Peyer's patch (tissue), 4 donors: ENCODE results near the gene SGSH. TPM values are rescaled to one million over a fixed set of nuclear protein-coding genes. Genes with fewer than 3 reads are reported as not detected.

Experiments
- DNase-seq, 3 donors: peaks; one replicate each; pipeline ENCODE4 v3.0.0-alpha.2; 2017 to 2019
- H3K27ac ChIP-seq, 4 donors: fragments of 200-600 bp; sonication (generic); one replicate each; pipeline ENCODE4 v1.5.1; 2016 to 2019
- H3K27me3 ChIP-seq, 2 donors: fragments of 200-600 bp; sonication (generic); one replicate each; pipeline ENCODE4 v1.5.1; 2019
- H3K36me3 ChIP-seq, 3 donors: fragments of 200-600 bp; sonication (generic); one replicate each; pipeline ENCODE4 v1.5.1; 2016 to 2019
- H3K4me1 ChIP-seq, 4 donors: fragments of 200-600 bp; sonication (generic); one replicate each; pipeline ENCODE4 v1.5.1; 2016 to 2019
- H3K4me3 ChIP-seq, 4 donors: fragments of 200-600 bp; sonication (generic); 1 replicate in 3 of 4; 2 replicates in 1 of 4; pipeline ENCODE4 v1.5.1; 2016 to 2019; ENCODE audit warnings: mild to moderate bottlenecking in 1 of 4
- H3K9me3 ChIP-seq, 4 donors: fragments of 200-600 bp; sonication (generic); one replicate each; pipeline ENCODE4 v1.5.1; 2016 to 2019; ENCODE audit warnings: mild to moderate bottlenecking in 1 of 4
- CTCF ChIP-seq, 6 experiments: fragments of 450-650 bp in 4 of 6; fragments of 200-600 bp in 2 of 6; sonication (generic) in 1 of 6; IDR thresholded peaks; one replicate each; pipeline ENCODE4 v1.5.1; 2017 to 2019; ENCODE audit warnings: antibody characterized with exemption in 6 of 6, mild to moderate bottlenecking in 3 of 6, moderate library complexity in 1 of 6
- POLR2A ChIP-seq, 2 donors: fragments of 450-650 bp; IDR thresholded peaks; one replicate each; pipeline ENCODE4 v1.5.1; 2017; ENCODE audit warnings: antibody characterized with exemption in 2 of 2, mild to moderate bottlenecking in 2 of 2, moderate library complexity in 2 of 2
- total RNA-seq, 4 donors: library from RNA; depleted of rRNA; stranded (reverse); fragments of >200 nt; gene quantifications; one replicate each; pipeline ENCODE4 v1.1.0, GENCODE V29; 2016

Gene SGSH
- total RNA-seq, 4 donors from 2014 or later = 37.8 to 114 (median 60.6) TPM

GRCh38 chr17:80183581-80184422 is 36.3 kb downstream of the SGSH start:
- Histone ChIP-seq H3K9me3 (no peaks in the 10 kb centered on the region), H3K36me3 (no peaks in the 10 kb centered on the region), H3K4me3 (no peak overlapping the region), H3K27ac (no peak overlapping the region), H3K27me3 (no peaks in the 10 kb centered on the region), H3K4me1 (no peaks in the 10 kb centered on the region)
- DNase-seq = no peak
- no peak for TF ChIP-seq CTCF (IDR thresholded peaks at IDR 0.05)
- no peak for TF ChIP-seq POLR2A (IDR thresholded peaks at IDR 0.05)

GRCh38 chr17:80182845-80183223 is 37.3 kb downstream of the SGSH start:
- no peak for DNase-seq
- H3K36me3 ChIP-seq = no peaks in the 10 kb centered on the region
- no peak overlapping the region for H3K4me3 ChIP-seq
- H3K9me3 ChIP-seq = no peaks in the 10 kb centered on the region
- H3K4me1 ChIP-seq = no peaks in the 10 kb centered on the region
- TF ChIP-seq POLR2A (IDR thresholded peaks at IDR 0.05) (no peak), CTCF (IDR thresholded peaks at IDR 0.05) (no peak)
- no peak overlapping the region for H3K27ac ChIP-seq
- H3K27me3 ChIP-seq = no peaks in the 10 kb centered on the region

- Histone ChIP-seq H3K27ac (no peak overlapping the region), H3K9me3 (no peaks in the 10 kb centered on the region), H3K4me3 (no peak overlapping the region), H3K36me3 (no peaks in the 10 kb centered on the region), H3K4me1 (no peaks in the 10 kb centered on the region), H3K27me3 (no peaks in the 10 kb centered on the region)
- DNase-seq = no peak
- TF ChIP-seq CTCF (IDR thresholded peaks at IDR 0.05) (no peak), POLR2A (IDR thresholded peaks at IDR 0.05) (no peak)
These were observed 37.9 kb downstream of the SGSH start for GRCh38 chr17:80182118-80182844.

GRCh38 chr17:80181431-80181830 is 38.7 kb downstream of the SGSH start:
- DNase-seq = no peak
- H3K4me3 ChIP-seq = no peak overlapping the region
- H3K27me3 ChIP-seq = no peaks in the 10 kb centered on the region
- H3K27ac ChIP-seq = no peak overlapping the region
- no peaks in the 10 kb centered on the region for H3K4me1 ChIP-seq
- no peak for TF ChIP-seq POLR2A (IDR thresholded peaks at IDR 0.05)
- no peak for TF ChIP-seq CTCF (IDR thresholded peaks at IDR 0.05)
- H3K9me3 ChIP-seq = no peaks in the 10 kb centered on the region
- H3K36me3 ChIP-seq = no peaks in the 10 kb centered on the region

- no peaks in the 10 kb centered on the region for H3K27me3 ChIP-seq
- no peak overlapping the region for H3K27ac ChIP-seq
- TF ChIP-seq CTCF (IDR thresholded peaks at IDR 0.05) (no peak), POLR2A (IDR thresholded peaks at IDR 0.05) (no peak)
- no peaks in the 10 kb centered on the region for H3K4me1 ChIP-seq
- H3K4me3 ChIP-seq = no peak overlapping the region
- no peaks in the 10 kb centered on the region for H3K36me3 ChIP-seq
- DNase-seq = no peak
- no peaks in the 10 kb centered on the region for H3K9me3 ChIP-seq
These were observed 39.9 kb downstream of the SGSH start for GRCh38 chr17:80180192-80180591.
